ENCODE measurements around the gene PPP4C. TPM values are rescaled to one million over a fixed set of nuclear protein-coding genes. Genes with fewer than 3 reads are reported as not detected.

The PPP4C gene
- total and polyA plus RNA-seq, 9 donors, result 39.4 to 77.4 (median 70.4) TPM

DNA sequence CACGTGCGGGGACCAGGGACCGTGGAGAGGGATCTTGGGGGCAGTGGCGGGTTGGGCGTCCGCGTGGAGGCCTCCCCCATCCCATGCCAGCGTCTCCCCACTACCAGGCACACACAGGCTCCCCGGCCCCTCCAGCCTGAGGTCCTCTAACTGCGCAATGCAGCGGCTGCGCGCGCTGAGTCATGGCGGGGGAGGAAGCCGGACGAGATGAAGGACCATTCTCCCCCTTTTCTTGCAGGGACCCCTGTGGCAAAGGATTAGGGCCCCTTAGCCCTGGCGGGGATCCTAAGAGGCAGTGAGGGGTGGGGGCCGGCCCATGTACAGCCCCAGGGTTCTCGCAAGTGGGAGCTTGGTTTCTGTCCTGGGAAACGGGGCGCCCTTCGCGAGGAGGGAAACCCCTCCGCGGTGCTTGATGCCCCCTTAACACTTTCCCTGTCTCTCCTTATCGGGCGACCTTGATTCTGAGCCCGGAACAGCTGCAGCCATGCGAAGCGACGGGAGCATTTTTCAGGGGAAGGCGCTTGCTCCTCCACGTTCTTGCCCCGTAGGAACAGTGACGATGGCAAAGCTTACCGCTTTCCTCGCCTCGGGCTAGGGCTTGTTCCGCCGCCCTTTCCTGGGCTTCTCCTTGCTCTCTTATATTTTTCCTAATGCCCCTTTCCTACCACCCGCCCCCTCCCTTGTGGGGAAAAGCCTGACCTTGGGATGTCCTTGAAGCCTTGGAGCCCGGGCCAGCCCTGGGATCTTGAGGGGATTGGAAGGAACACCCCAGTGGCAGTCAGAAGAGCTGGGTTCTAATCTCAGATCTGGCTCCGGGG is 9.6 kb upstream of the PPP4C start:
- Histone ChIP-seq H3K27ac (ENCODE audit: low read length) (peak overlapping the region; percentile 97), H3K9me3 (replicated peaks; ENCODE audit: control insufficient read depth, low read depth, low read length) (no peaks in the 10 kb centered on the region), H3K27me3 (ENCODE audit: control insufficient read depth, insufficient read depth, low read length) (no peaks in the 10 kb centered on the region), H3K4me3 (ENCODE audit: low read length) (peak overlapping the region; percentile 98), H3K36me3 (ENCODE audit: control insufficient read depth, insufficient read depth, low read length) (peaks cover 42% of the 10 kb centered on the region), H3K4me1 (ENCODE audit: control insufficient read depth, insufficient read depth, low read length) (peaks cover 64% of the 10 kb centered on the region)
- peak; percentile 70 for DNase-seq
- under 1% methylated on average over 31 of the region's 44 CpGs for WGBS (ENCODE audit: insufficient coverage)

DNA sequence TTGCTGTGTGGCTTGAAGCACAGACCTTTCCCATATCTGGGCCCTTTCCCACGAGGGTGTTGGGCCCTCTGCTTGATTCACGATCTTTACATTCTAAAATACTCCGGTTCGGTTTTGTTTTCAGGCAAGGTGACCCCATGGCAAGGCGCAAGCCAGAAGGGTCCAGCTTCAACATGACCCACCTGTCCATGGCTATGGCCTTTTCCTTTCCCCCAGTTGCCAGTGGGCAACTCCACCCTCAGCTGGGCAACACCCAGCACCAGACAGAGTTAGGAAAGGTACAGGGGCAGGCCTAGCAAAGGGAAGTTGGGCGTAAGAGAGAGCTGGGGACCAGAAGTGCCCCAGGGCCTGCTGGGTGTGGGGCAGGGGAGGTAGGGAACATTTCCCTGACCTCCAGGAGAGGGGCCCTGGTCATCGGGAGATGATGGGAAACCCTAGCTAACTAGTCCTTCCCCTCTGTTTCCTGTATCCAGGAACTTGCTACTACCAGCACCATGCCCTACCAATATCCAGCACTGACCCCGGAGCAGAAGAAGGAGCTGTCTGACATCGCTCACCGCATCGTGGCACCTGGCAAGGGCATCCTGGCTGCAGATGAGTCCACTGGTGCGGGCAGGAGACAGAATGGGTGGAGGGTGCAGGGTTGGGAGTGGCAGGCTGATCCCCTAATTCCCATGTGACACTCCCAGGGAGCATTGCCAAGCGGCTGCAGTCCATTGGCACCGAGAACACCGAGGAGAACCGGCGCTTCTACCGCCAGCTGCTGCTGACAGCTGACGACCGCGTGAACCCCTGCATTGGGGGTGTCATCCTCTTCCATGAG is 8.8 kb upstream of the PPP4C start:
- Histone ChIP-seq H3K9me3 (replicated peaks; ENCODE audit: control insufficient read depth, low read depth, low read length) (no peaks in the 10 kb centered on the region), H3K4me1 (ENCODE audit: control insufficient read depth, insufficient read depth, low read length) (peaks cover 57% of the 10 kb centered on the region)
- peak; percentile 69 for DNase-seq

DNA sequence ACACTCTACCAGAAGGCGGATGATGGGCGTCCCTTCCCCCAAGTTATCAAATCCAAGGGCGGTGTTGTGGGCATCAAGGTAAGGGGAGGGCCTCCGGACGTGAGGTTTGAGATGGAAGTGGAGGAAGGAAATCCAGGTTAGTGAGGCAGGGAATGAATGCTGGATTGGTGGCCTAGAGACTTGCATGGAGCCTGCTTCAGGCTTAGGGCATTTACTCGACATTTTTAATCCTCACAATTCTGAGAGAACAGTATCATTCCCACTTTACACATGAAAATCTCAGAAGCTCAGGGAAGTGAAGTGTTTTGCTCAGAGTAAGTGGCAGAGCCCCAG is 8.2 kb upstream of the PPP4C start:
- H3K9me3 ChIP-seq (replicated peaks; ENCODE audit: control insufficient read depth, low read depth, low read length), result no peaks in the 10 kb centered on the region
- peak overlapping the region; percentile 36 for H3K27ac ChIP-seq (ENCODE audit: low read length)
- peaks cover 55% of the 10 kb centered on the region for H3K36me3 ChIP-seq (ENCODE audit: control insufficient read depth, insufficient read depth, low read length)
- DNase-seq, result no peak
- no peaks in the 10 kb centered on the region for H3K27me3 ChIP-seq (ENCODE audit: control insufficient read depth, insufficient read depth, low read length)
- peak overlapping the region; percentile 98 for H3K4me3 ChIP-seq (ENCODE audit: low read length)
- WGBS (ENCODE audit: insufficient coverage), result no CpG with 5 or more reads among the region's 6 CpGs
- peaks cover 51% of the 10 kb centered on the region for H3K4me1 ChIP-seq (ENCODE audit: control insufficient read depth, insufficient read depth, low read length)

More for the DNA sequence above, 8.8 kb upstream of the PPP4C start:
- peak overlapping the region; percentile 97 for H3K27ac ChIP-seq (ENCODE audit: low read length)
- 37% methylated on average over 11 of the region's 21 CpGs for WGBS (ENCODE audit: insufficient coverage)
- peaks cover 50% of the 10 kb centered on the region for H3K36me3 ChIP-seq (ENCODE audit: control insufficient read depth, insufficient read depth, low read length)
- no peaks in the 10 kb centered on the region for H3K27me3 ChIP-seq (ENCODE audit: control insufficient read depth, insufficient read depth, low read length)
- H3K4me3 ChIP-seq (ENCODE audit: low read length), result peak overlapping the region; percentile 98

DNA sequence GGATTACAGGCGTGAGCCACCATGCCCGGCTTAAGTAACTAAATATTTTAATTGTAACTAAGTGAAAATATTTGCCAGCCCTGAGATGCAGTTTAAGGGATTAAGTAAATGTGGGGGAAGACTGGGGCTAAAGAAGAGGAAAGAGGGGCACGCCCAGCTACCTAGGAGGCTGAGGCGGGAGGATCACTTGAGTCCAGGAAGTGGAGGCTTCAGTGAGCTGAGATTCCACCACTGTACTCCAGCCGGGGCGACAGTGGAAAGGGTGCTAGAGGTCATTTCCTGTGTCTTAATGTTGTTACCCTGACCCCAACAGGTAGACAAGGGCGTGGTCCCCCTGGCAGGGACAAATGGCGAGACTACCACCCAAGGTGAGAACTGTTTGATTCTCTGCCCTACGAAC is 7.5 kb upstream of the PPP4C start:
- Histone ChIP-seq H3K27ac (ENCODE audit: low read length) (no peak overlapping the region), H3K27me3 (ENCODE audit: control insufficient read depth, insufficient read depth, low read length) (no peaks in the 10 kb centered on the region), H3K4me1 (ENCODE audit: control insufficient read depth, insufficient read depth, low read length) (peaks cover 45% of the 10 kb centered on the region), H3K36me3 (ENCODE audit: control insufficient read depth, insufficient read depth, low read length) (peaks cover 59% of the 10 kb centered on the region), H3K4me3 (ENCODE audit: low read length) (no peak overlapping the region), H3K9me3 (replicated peaks; ENCODE audit: control insufficient read depth, low read depth, low read length) (no peaks in the 10 kb centered on the region)
- no peak for DNase-seq
- 100% methylated on average over 4 of the region's 9 CpGs for WGBS (ENCODE audit: insufficient coverage)

DNA sequence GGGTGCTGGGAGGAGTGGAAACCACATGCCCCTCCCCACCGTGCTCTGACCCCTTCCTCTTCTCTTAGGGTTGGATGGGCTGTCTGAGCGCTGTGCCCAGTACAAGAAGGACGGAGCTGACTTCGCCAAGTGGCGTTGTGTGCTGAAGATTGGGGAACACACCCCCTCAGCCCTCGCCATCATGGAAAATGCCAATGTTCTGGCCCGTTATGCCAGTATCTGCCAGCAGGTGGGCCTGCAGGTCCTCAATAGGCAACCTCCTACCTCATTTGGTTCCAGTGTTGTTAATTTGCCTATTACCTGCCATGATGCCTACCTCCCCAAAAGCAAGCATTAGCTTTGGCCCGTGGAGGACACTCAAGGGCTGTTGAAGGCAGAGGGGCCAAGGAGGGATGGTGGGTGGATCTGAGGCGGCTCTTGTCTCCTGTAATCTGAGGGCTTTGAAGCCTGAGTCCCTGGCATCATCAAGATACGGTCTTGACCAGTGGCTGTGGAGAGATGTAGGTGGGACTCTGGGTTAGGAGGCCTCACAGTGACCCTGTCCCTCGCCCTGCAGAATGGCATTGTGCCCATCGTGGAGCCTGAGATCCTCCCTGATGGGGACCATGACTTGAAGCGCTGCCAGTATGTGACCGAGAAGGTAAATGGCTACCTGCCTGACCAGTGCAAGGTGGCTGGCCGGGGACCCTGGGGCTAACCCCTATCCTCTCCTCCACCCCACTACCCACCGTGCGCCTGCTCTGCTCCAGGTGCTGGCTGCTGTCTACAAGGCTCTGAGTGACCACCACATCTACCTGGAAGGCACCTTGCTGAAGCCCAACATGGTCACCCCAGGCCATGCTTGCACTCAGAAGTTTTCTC is 6.8 kb upstream of the PPP4C start:
- 84% methylated on average over 13 of the region's 17 CpGs for WGBS (ENCODE audit: insufficient coverage)
- Histone ChIP-seq H3K9me3 (replicated peaks; ENCODE audit: control insufficient read depth, low read depth, low read length) (no peaks in the 10 kb centered on the region), H3K4me1 (ENCODE audit: control insufficient read depth, insufficient read depth, low read length) (peaks cover 38% of the 10 kb centered on the region), H3K4me3 (ENCODE audit: low read length) (no peak overlapping the region), H3K36me3 (ENCODE audit: control insufficient read depth, insufficient read depth, low read length) (peaks cover 63% of the 10 kb centered on the region), H3K27ac (ENCODE audit: low read length) (no peak overlapping the region), H3K27me3 (ENCODE audit: control insufficient read depth, insufficient read depth, low read length) (no peaks in the 10 kb centered on the region)
- peak; percentile 29 for DNase-seq

DNA sequence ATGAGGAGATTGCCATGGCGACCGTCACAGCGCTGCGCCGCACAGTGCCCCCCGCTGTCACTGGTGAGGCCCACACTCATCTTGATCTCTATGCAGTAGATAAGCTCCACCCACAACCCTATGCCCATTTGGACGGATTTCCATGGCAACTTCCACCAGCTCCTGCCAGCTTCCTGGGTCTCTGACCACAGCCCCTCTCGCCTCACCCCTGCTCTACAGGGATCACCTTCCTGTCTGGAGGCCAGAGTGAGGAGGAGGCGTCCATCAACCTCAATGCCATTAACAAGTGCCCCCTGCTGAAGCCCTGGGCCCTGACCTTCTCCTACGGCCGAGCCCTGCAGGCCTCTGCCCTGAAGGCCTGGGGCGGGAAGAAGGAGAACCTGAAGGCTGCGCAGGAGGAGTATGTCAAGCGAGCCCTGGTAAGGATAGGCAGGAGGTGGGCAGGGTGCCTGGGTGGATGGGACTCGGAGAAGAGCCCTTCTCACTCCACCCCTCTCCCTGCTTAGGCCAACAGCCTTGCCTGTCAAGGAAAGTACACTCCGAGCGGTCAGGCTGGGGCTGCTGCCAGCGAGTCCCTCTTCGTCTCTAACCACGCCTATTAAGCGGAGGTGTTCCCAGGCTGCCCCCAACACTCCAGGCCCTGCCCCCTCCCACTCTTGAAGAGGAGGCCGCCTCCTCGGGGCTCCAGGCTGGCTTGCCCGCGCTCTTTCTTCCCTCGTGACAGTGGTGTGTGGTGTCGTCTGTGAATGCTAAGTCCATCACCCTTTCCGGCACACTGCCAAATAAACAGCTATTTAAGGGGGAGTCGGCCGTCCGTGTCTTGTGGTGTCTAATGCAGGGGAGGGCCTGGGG is 6.0 kb upstream of the PPP4C start:
- peaks cover 63% of the 10 kb centered on the region for H3K36me3 ChIP-seq (ENCODE audit: control insufficient read depth, insufficient read depth, low read length)
- no peak overlapping the region for H3K27ac ChIP-seq (ENCODE audit: low read length)
- H3K27me3 ChIP-seq (ENCODE audit: control insufficient read depth, insufficient read depth, low read length), result no peaks in the 10 kb centered on the region
- H3K9me3 ChIP-seq (replicated peaks; ENCODE audit: control insufficient read depth, low read depth, low read length), result no peaks in the 10 kb centered on the region
- DNase-seq, result peak; percentile 47
- H3K4me3 ChIP-seq (ENCODE audit: low read length), result peak overlapping the region; percentile 2
- WGBS (ENCODE audit: insufficient coverage), result 69% methylated on average over 13 of the region's 31 CpGs
- peaks cover 32% of the 10 kb centered on the region for H3K4me1 ChIP-seq (ENCODE audit: control insufficient read depth, insufficient read depth, low read length)

DNA sequence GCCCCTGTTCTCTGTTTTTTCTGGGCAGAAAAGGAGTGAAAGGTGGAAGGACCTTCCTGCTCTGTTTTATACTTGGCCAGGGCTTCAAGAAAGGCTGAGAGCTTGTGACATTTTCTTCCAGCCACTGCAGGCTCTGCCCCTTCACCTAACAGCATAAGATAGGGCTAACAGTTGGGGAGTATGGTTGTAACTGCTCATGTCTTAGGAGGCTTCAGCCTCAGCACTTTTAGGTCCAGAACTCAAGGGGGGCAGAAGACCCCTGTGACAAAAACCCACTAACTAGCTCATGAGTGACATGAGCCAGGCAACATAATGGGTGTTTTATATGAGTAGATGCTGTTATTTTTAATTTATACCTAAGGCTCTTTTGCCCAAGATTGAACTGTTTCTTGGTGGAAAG is 5.3 kb upstream of the PPP4C start:
- Histone ChIP-seq H3K27me3 (ENCODE audit: control insufficient read depth, insufficient read depth, low read length) (no peaks in the 10 kb centered on the region), H3K27ac (ENCODE audit: low read length) (no peak overlapping the region), H3K9me3 (replicated peaks; ENCODE audit: control insufficient read depth, low read depth, low read length) (no peaks in the 10 kb centered on the region), H3K4me3 (ENCODE audit: low read length) (no peak overlapping the region), H3K4me1 (ENCODE audit: control insufficient read depth, insufficient read depth, low read length) (peaks cover 35% of the 10 kb centered on the region), H3K36me3 (ENCODE audit: control insufficient read depth, insufficient read depth, low read length) (peaks cover 63% of the 10 kb centered on the region)
- DNase-seq, result no peak

DNA sequence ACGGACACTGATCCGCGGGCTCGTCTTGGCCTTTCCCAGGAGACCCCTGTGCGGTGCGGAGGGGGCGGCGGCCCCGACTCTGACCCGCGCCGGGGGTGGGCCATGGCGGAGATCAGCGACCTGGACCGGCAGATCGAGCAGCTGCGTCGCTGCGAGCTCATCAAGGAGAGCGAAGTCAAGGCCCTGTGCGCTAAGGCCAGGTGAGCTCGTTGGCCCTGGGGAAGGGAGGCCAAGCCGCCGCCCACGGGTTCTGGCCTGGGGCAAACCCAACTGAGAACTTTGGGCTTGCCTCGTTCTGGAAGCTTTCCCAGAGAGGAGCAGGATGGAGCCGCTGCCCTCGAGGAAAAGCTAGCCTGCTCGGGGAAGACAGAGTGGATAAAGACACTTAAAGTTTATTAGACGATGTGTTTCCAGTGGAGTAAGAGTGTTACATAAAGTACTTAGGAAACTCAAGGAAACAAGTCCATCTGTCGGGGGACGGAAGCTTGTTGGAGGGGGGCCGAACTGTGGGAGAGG is 540 bp downstream of the PPP4C start:
- peaks cover 14% of the 10 kb centered on the region for H3K4me1 ChIP-seq (ENCODE audit: control insufficient read depth, insufficient read depth, low read length)
- WGBS (ENCODE audit: insufficient coverage), result under 1% methylated on average over 30 of the region's 33 CpGs
- H3K4me3 ChIP-seq (ENCODE audit: low read length), result peak overlapping the region; percentile 97
- H3K9me3 ChIP-seq (replicated peaks; ENCODE audit: control insufficient read depth, low read depth, low read length), result no peaks in the 10 kb centered on the region
- H3K27ac ChIP-seq (ENCODE audit: low read length), result peak overlapping the region; percentile 80
- no peaks in the 10 kb centered on the region for H3K27me3 ChIP-seq (ENCODE audit: control insufficient read depth, insufficient read depth, low read length)
- DNase-seq, result no peak
- H3K36me3 ChIP-seq (ENCODE audit: control insufficient read depth, insufficient read depth, low read length), result peaks cover 59% of the 10 kb centered on the region

DNA sequence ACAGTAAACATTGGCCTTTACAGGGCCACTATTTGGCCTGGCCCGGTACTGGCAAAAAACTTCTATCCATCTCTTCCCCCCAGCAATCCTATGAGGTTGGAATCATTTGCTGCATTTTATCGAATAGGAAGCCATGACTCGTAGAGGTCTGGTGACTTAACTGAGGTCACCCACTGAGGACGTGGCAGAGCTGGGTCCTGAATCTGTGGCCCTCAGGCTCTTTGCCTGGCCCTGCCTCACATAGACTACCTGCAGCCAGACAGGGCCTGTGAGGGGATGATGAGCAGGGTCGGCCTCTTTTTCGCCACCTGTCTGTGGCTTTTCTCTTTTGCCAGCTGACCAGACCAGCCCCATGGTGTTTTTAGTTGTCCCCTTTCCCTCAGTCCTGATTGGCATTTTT is 1.9 kb downstream of the PPP4C start:
- no peak for DNase-seq
- Histone ChIP-seq H3K27me3 (ENCODE audit: control insufficient read depth, insufficient read depth, low read length) (no peaks in the 10 kb centered on the region), H3K36me3 (ENCODE audit: control insufficient read depth, insufficient read depth, low read length) (peaks cover 56% of the 10 kb centered on the region), H3K9me3 (replicated peaks; ENCODE audit: control insufficient read depth, low read depth, low read length) (no peaks in the 10 kb centered on the region), H3K4me3 (ENCODE audit: low read length) (no peak overlapping the region), H3K27ac (ENCODE audit: low read length) (no peak overlapping the region), H3K4me1 (ENCODE audit: control insufficient read depth, insufficient read depth, low read length) (peaks cover 14% of the 10 kb centered on the region)
- 82% methylated on average over 5 of the region's 6 CpGs for WGBS (ENCODE audit: insufficient coverage)

All from muscle of leg (tissue), 11 donors.